ENCODE data around the gene PRODH2.

PRODH2 gene

GRCh38 chr19:35755131-35755549 lies 57.5 kb downstream of the PRODH2 start:
- no peak overlapping the region for H2AFZ ChIP-seq (ENCODE audit: low read length)
- no peaks in the 10 kb centered on the region for H3K9me3 ChIP-seq (ENCODE audit: low read length)
- no peaks in the 10 kb centered on the region for H3F3A ChIP-seq (ENCODE audit: insufficient read depth, low read length)
- H3K36me3 ChIP-seq (ENCODE audit: insufficient read depth, low read length), result peaks cover 10% of the 10 kb centered on the region; the same call in 1 of the 2 replicates
- peaks cover 21% of the 10 kb centered on the region for H3K4me1 ChIP-seq (ENCODE audit: insufficient read depth, low read length, severe bottlenecking)
- H4K20me1 ChIP-seq (ENCODE audit: insufficient read depth, low read length), result no peaks in the 10 kb centered on the region
- no peak overlapping the region for H3K9ac ChIP-seq (ENCODE audit: low read length)
- no peak overlapping the region for H3K27ac ChIP-seq (ENCODE audit: low read depth, low read length, poor library complexity, severe bottlenecking)
- no peaks in the 10 kb centered on the region for H3K79me2 ChIP-seq (ENCODE audit: insufficient read depth, low read length)
- no peaks in the 10 kb centered on the region for H3K27me3 ChIP-seq (ENCODE audit: insufficient read depth, low read length)
- TF ChIP-seq CTCF (IDR thresholded peaks at IDR 0.05; ENCODE audit: low read length) (no peak), EZH2 (IDR thresholded peaks at IDR 0.05; ENCODE audit: borderline replicate concordance, low read length) (no peak)
- no peaks in the 10 kb centered on the region for H3K9me2 ChIP-seq (ENCODE audit: low read depth, low read length)
- no peak overlapping the region for H3K4me2 ChIP-seq (ENCODE audit: low read length)
- H3K4me3 ChIP-seq (ENCODE audit: low read depth, low read length, poor library complexity, severe bottlenecking), result no peak overlapping the region

- H3K79me2 ChIP-seq (ENCODE audit: insufficient read depth, low read length), result no peaks in the 10 kb centered on the region
- H3K9ac ChIP-seq (ENCODE audit: low read length), result no peak overlapping the region
- 0 out of 2 replicates have a peak, but pooled peaks cover 5% of the 10 kb centered on the region for H3K36me3 ChIP-seq (ENCODE audit: insufficient read depth, low read length)
- H3K27ac ChIP-seq (ENCODE audit: low read depth, low read length, poor library complexity, severe bottlenecking), result no peak overlapping the region
- TF ChIP-seq CTCF (IDR thresholded peaks at IDR 0.05; ENCODE audit: low read length) (no peak), EZH2 (IDR thresholded peaks at IDR 0.05; ENCODE audit: borderline replicate concordance, low read length) (no peak)
- H3K9me3 ChIP-seq (ENCODE audit: low read length), result no peaks in the 10 kb centered on the region
- peaks cover 18% of the 10 kb centered on the region for H3K4me1 ChIP-seq (ENCODE audit: insufficient read depth, low read length, severe bottlenecking)
- H3K4me2 ChIP-seq (ENCODE audit: low read length), result no peak overlapping the region
- H3K27me3 ChIP-seq (ENCODE audit: insufficient read depth, low read length), result no peaks in the 10 kb centered on the region
- no peak overlapping the region for H3K4me3 ChIP-seq (ENCODE audit: low read depth, low read length, poor library complexity, severe bottlenecking)
- H3K9me2 ChIP-seq (ENCODE audit: low read depth, low read length), result no peaks in the 10 kb centered on the region
- no peaks in the 10 kb centered on the region for H4K20me1 ChIP-seq (ENCODE audit: insufficient read depth, low read length)
- no peak overlapping the region for H2AFZ ChIP-seq (ENCODE audit: low read length)
- no peaks in the 10 kb centered on the region for H3F3A ChIP-seq (ENCODE audit: insufficient read depth, low read length)
These were observed 58.1 kb downstream of the PRODH2 start for GRCh38 chr19:35754370-35755130.

DNA sequence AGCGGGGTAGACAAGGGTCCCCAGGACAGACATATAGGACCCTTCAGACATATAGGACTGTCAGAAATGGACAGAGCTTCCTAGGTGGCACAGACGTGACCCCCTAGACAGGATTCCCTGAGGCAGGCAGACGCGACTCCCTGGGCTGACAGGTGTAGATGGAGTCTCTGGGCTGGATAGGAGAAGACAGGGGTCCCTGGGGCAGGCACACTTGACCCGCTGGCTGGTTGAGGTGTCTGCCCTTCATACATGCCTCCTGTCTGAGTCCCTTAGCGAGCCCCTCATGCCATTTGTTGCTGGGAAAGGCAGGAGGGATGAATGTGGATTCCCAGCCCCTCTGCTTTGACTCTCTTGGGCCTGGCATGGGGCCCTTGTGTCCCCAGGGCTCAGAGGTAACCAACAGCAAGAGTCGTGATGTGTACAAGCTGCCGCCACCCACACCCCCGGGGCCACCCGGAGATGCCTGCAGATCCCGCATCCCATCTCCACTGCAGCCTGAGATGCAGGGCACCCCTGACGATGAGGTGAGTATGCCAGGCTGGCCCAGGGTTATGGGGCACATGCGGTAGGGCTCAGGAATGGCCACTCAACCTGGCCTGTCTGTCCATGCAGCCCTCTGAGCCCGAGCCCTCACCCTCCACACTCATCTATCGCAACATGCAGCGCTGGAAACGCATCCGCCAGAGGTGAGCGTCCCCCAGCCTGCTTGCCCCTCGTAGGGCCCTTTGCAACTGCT lies 58.8 kb downstream of the PRODH2 start:
- H3K4me1 ChIP-seq (ENCODE audit: insufficient read depth, low read length, severe bottlenecking), result peaks cover 17% of the 10 kb centered on the region
- no peak for TF ChIP-seq EZH2 (IDR thresholded peaks at IDR 0.05; ENCODE audit: borderline replicate concordance, low read length)
- TF ChIP-seq CTCF (IDR thresholded peaks at IDR 0.05; ENCODE audit: low read length), result no peak
- H3K4me3 ChIP-seq (ENCODE audit: low read depth, low read length, poor library complexity, severe bottlenecking), result no peak overlapping the region
- H4K20me1 ChIP-seq (ENCODE audit: insufficient read depth, low read length), result no peaks in the 10 kb centered on the region
- H3K36me3 ChIP-seq (ENCODE audit: insufficient read depth, low read length), result 0 out of 2 replicates have a peak, but pooled peaks cover 3% of the 10 kb centered on the region
- no peak overlapping the region for H3K4me2 ChIP-seq (ENCODE audit: low read length)
- H3K79me2 ChIP-seq (ENCODE audit: insufficient read depth, low read length), result no peaks in the 10 kb centered on the region
- no peaks in the 10 kb centered on the region for H3K9me3 ChIP-seq (ENCODE audit: low read length)
- no peak overlapping the region for H3K27ac ChIP-seq (ENCODE audit: low read depth, low read length, poor library complexity, severe bottlenecking)
- no peak overlapping the region for H2AFZ ChIP-seq (ENCODE audit: low read length)
- no peak overlapping the region for H3K9ac ChIP-seq (ENCODE audit: low read length)
- H3K9me2 ChIP-seq (ENCODE audit: low read depth, low read length), result no peaks in the 10 kb centered on the region
- H3F3A ChIP-seq (ENCODE audit: insufficient read depth, low read length), result no peaks in the 10 kb centered on the region
- no peaks in the 10 kb centered on the region for H3K27me3 ChIP-seq (ENCODE audit: insufficient read depth, low read length)

Measured in OCI-LY1 (cell line).